Cardiac fibroblast (primary cell): ENCODE results near the gene MUC15.

Source experiments
- DNase-seq, 2 donors: peaks; one replicate each; pipeline versions ENCODE4 v3.0.0 to v3.0.0-alpha.2; 2010; ENCODE audit warnings: low read depth in 2 of 2
- H3K4me3 ChIP-seq, 2 donors: replicated peaks in 1 of 2; 1 replicate in 1 of 2; 2 replicates in 1 of 2; pipeline ENCODE4 v1.5.1; 2011; ENCODE audit warnings: low read depth in 2 of 2, low read length in 2 of 2, mild to moderate bottlenecking in 2 of 2, moderate library complexity in 1 of 2
- CTCF ChIP-seq: IDR thresholded peaks from one replicate; pipeline ENCODE4 v1.5.1; 2011; ENCODE audit warnings: low read depth, mild to moderate bottlenecking, low read length, inconsistent platforms

Gene MUC15

DNA sequence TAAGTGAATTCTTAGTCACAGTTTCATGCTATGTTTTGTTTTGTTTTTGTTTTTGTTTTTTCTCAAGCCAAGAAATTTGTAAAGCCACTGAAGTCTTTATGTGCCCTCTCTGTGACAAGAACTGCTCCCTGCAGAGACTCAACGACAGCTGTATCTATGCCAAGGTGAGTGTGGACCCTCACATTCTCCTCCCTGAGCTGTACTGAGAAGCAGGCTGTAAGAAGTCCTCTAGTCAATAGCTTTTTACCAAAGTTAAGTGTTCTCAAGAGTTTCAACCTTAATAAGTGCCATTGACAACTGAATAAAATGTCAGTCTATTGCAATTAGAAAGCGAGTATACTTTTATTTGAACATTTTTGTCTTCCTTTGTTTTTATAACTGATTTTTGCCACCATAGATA lies 18.9 kb downstream of the MUC15 start:
- TF ChIP-seq CTCF: no peak
- no peak overlapping the region for H3K4me3 ChIP-seq
- DNase-seq: no peak

DNA sequence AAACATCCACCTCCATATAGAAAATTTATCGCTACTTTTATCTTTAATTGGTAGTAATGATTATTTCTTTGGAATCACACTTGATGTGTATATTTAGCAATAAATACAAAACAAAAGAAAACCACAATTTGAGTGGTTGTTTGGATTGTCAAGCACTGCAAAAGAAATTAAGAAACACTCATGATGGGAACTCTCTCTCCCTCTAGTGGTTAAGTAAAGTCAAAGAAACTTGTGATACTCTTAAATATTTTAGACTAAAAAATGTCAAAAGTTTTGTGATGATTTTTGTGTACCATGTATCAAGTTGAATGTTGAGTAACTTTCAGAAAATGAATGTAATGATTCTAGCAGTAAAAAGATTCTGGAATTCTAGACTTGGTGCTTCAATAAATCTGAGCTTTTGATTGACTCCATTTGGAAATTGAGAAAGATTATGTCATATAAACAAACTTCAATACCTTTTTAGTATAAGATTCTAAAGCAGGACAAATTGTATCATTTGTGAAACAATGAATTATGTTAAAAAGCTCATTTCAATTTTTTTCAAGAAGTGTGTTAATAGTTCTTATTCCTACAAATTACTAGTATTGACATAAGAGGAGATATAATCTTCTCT lies 20.8 kb downstream of the MUC15 start:
- DNase-seq: peak; percentile 31 to 41
- TF ChIP-seq CTCF: peak; percentile 43

GRCh38 chr11:26550022-26550421 lies 22.0 kb downstream of the MUC15 start:
- TF ChIP-seq CTCF: no peak
- DNase-seq: no peak
- no peak overlapping the region for H3K4me3 ChIP-seq

More for the DNA sequence above, 20.8 kb downstream of the MUC15 start:
- H3K4me3 ChIP-seq: no peak overlapping the region

DNA sequence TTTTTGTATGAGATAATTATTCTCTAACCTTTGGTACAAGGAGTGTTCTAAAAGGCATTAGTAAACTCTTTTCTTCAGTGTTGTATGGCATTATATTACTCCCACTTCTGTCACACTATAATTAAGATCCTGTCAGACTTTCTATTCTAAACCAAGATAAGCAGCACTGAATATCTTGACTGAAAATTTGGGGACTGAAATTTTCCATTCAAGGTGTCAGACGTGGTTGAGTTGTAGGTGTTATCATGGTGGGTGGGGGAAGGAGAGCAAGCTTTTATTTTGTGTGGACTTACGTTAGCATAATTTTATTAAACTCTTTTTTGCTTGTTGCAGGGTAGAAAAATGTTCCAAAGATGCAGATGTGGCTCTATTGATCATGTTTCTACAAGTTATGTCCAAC lies 22.9 kb downstream of the MUC15 start:
- H3K4me3 ChIP-seq: no peak overlapping the region
- TF ChIP-seq CTCF: no peak
- no peak for DNase-seq

DNA sequence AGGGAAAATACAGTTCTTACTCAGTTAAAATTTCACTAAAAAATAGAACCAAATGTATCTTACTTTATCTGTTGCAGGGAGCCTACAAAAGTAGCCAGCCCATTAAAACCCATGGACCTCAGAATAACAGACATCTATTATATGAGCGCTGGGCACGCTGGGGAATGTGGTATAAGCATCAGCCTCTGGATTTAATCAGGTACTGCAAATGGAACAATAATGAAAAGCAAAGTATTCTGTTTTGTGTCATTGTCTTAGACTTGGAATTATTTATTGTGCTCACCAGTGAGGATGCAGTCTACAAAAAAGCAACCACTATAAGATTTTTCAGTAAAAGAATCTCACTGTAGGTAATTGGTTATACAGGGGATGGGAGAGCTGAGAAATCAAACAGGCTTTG lies 30.2 kb downstream of the MUC15 start:
- H3K4me3 ChIP-seq: no peak overlapping the region
- no peak for DNase-seq
- no peak for TF ChIP-seq CTCF

- H3K4me3 ChIP-seq: no peak overlapping the region
- DNase-seq: no peak
- no peak for TF ChIP-seq CTCF
Measured at GRCh38 chr11:26539517-26539916, 32.5 kb downstream of the MUC15 start.

- H3K4me3 ChIP-seq: no peak overlapping the region
- TF ChIP-seq CTCF: no peak
- no peak for DNase-seq
Measured at GRCh38 chr11:26537341-26537740, 34.7 kb downstream of the MUC15 start.
